H1 (cell line): ENCODE results near the gene REC8. TPM values are rescaled to one million over a fixed set of nuclear protein-coding genes. Genes with fewer than 3 reads are reported as not detected.

ENCODE experiments used
- CTCF ChIA-PET: fragments of 300-600 bp; sonication (Branson Sonifier 250); formaldehyde crosslinking; loops from one replicate; lab custom pipeline; 2021; ENCODE audit not compliant: partially characterized antibody; lab: Charles Lee
- POLR2A ChIA-PET: fragments of 300-600 bp; sonication (Branson Sonifier 250); formaldehyde crosslinking; loops from one replicate; lab custom pipeline; 2021; ENCODE audit warnings: inconsistent platforms; ENCODE audit not compliant: partially characterized antibody; lab: Charles Lee
- DNase-seq, 2 experiments: peaks; one replicate each; pipeline versions ENCODE4 v3.0.0 to v3.0.0-alpha.2; 2010 to 2022; ENCODE audit warnings: low spot score in 2 of 2, low read depth in 1 of 2, mixed read lengths in 1 of 2
- FAIRE-seq: peaks from 2 replicates; lab custom pipeline; 2011; peaks lifted over from hg19 to GRCh38; lab: Jason Lieb, UNC
- H2AFZ ChIP-seq: 2 replicates; pipeline ENCODE4 v1.8.1; 2012; ENCODE audit warnings: low read length, inconsistent platforms
- H2AK5ac ChIP-seq: 2 replicates; pipeline ENCODE4 v1.6.1; 2013; ENCODE audit warnings: low read depth, low read length
- H2BK120ac ChIP-seq: replicated peaks from 2 replicates; pipeline ENCODE3; 2013; ENCODE audit warnings: low read depth, low read length, inconsistent platforms
- H2BK12ac ChIP-seq: 2 replicates; pipeline ENCODE4 v1.6.1; 2013; ENCODE audit warnings: low read depth, low read length
- H2BK15ac ChIP-seq: 2 replicates; pipeline ENCODE4 v1.6.1; 2013; ENCODE audit warnings: low read length
- H2BK20ac ChIP-seq: 2 replicates; pipeline ENCODE4 v1.6.1; 2013; ENCODE audit warnings: low read length
- H2BK5ac ChIP-seq: 2 replicates; pipeline ENCODE4 v1.6.1; 2013; ENCODE audit warnings: low read depth, low read length
- H3K14ac ChIP-seq: 2 replicates; pipeline ENCODE4 v1.6.1; 2013; ENCODE audit warnings: inconsistent platforms; ENCODE audit not compliant: insufficient read length
- H3K18ac ChIP-seq: 2 replicates; pipeline ENCODE4 v1.6.1; 2013; ENCODE audit warnings: low read length; ENCODE audit errors: extremely low read depth
- H3K23ac ChIP-seq: 2 replicates; pipeline ENCODE4 v1.6.1; 2013; ENCODE audit warnings: inconsistent platforms; ENCODE audit not compliant: insufficient read length
- H3K23me2 ChIP-seq: 2 replicates; pipeline ENCODE4 v1.6.1; 2013; ENCODE audit warnings: low read depth, low read length
- H3K27ac ChIP-seq: 2 replicates; pipeline ENCODE4 v1.6.1; 2011; ENCODE audit warnings: low read depth, low read length, inconsistent platforms
- H3K27me3 ChIP-seq, 4 experiments: replicated peaks in 1 of 4; 1 replicate in 1 of 4; 2 replicates in 3 of 4; pipeline versions ENCODE4 v1.6.1 to v1.8.1; 2011 to 2013; ENCODE audit warnings: low read length in 3 of 4, mild to moderate bottlenecking in 3 of 4, inconsistent platforms in 2 of 4, mixed read lengths in 2 of 4, moderate library complexity in 1 of 4; ENCODE audit not compliant: control insufficient read depth in 3 of 4, insufficient read depth in 3 of 4; ENCODE audit errors: extremely low read depth in 1 of 4
- H3K36me3 ChIP-seq, 4 experiments: 2 replicates each; pipeline versions ENCODE4 v1.6.1 to v1.8.1; 2011 to 2013; ENCODE audit warnings: mild to moderate bottlenecking in 4 of 4, low read length in 3 of 4, moderate library complexity in 2 of 4, control low read depth in 1 of 4, inconsistent platforms in 1 of 4; ENCODE audit not compliant: insufficient read depth in 4 of 4, control insufficient read depth in 2 of 4
- H3K4ac ChIP-seq: replicated peaks from 2 replicates; pipeline ENCODE3; 2013; ENCODE audit warnings: low read length, low read depth, mixed read lengths, inconsistent platforms; ENCODE audit not compliant: insufficient read length
- H3K4me1 ChIP-seq, 4 experiments: replicated peaks in 1 of 4; 1 replicate in 1 of 4; 2 replicates in 3 of 4; pipeline versions ENCODE4 v1.6.1 to v1.8.1; 2011 to 2013; ENCODE audit warnings: low read length in 3 of 4, inconsistent platforms in 2 of 4, mixed read lengths in 1 of 4; ENCODE audit not compliant: insufficient read depth in 4 of 4, control insufficient read depth in 3 of 4
- H3K4me2 ChIP-seq, 2 experiments: 2 replicates each; pipeline versions ENCODE4 v1.6.1 to v1.8.1; 2011 to 2013; ENCODE audit warnings: low read depth in 2 of 2, low read length in 2 of 2, control low read depth in 1 of 2, inconsistent platforms in 1 of 2, mild to moderate bottlenecking in 1 of 2; ENCODE audit not compliant: insufficient read depth in 1 of 2
- H3K4me3 ChIP-seq, 4 experiments: fragments of 200-600, 300-600 bp in 1 of 4; sonication (generic), shearing (Covaris generic), sonication (Bioruptor Twin) in 1 of 4; 2 replicates each; pipeline versions ENCODE4 v1.5.1 to v1.8.1; 2011 to 2016; ENCODE audit warnings: low read length in 4 of 4, low read depth in 3 of 4, control low read depth in 2 of 4, inconsistent platforms in 2 of 4, mild to moderate bottlenecking in 2 of 4, mixed read lengths in 1 of 4, moderate library complexity in 1 of 4; ENCODE audit not compliant: insufficient read depth in 2 of 4; ENCODE audit errors: extremely low read depth in 1 of 4
- H3K56ac ChIP-seq: replicated peaks from 2 replicates; pipeline ENCODE3; 2013; ENCODE audit warnings: low read depth, mild to moderate bottlenecking, mixed read lengths, low read length, inconsistent platforms; ENCODE audit not compliant: insufficient read length
- H3K79me1 ChIP-seq: 2 replicates; pipeline ENCODE4 v1.6.1; 2013; ENCODE audit warnings: low read depth, low read length, control low read depth
- H3K79me2 ChIP-seq, 2 experiments: 2 replicates each; pipeline versions ENCODE4 v1.6.1 to v1.8.1; 2012 to 2013; ENCODE audit warnings: low read length in 2 of 2, mild to moderate bottlenecking in 2 of 2, inconsistent platforms in 1 of 2; ENCODE audit not compliant: insufficient read depth in 2 of 2, control insufficient read depth in 1 of 2
- H3K9ac ChIP-seq, 4 experiments: replicated peaks in 1 of 4; 1 replicate in 1 of 4; 2 replicates in 3 of 4; pipeline versions ENCODE4 v1.6.1 to v1.8.1; 2011 to 2013; ENCODE audit warnings: low read depth in 3 of 4, low read length in 3 of 4, control low read depth in 2 of 4, mild to moderate bottlenecking in 2 of 4, moderate library complexity in 2 of 4, inconsistent platforms in 1 of 4; ENCODE audit errors: extremely low read depth in 1 of 4
- H3K9me3 ChIP-seq, 2 experiments: 2 replicates each; pipeline versions ENCODE4 v1.6.1 to v1.8.1; 2012 to 2013; ENCODE audit warnings: mild to moderate bottlenecking in 2 of 2, moderate library complexity in 2 of 2, control low read depth in 1 of 2, inconsistent platforms in 1 of 2, low read depth in 1 of 2, low read length in 1 of 2, mixed read lengths in 1 of 2; ENCODE audit not compliant: insufficient read depth in 2 of 2
- H4K20me1 ChIP-seq, 2 experiments: replicated peaks in 1 of 2; 2 replicates each; pipeline versions ENCODE3 to v1.8.1; 2011 to 2013; ENCODE audit warnings: inconsistent platforms in 2 of 2, low read length in 2 of 2, mild to moderate bottlenecking in 1 of 2; ENCODE audit not compliant: insufficient read depth in 2 of 2, control insufficient read depth in 1 of 2
- H4K5ac ChIP-seq: 2 replicates; pipeline ENCODE4 v1.6.1; 2013; ENCODE audit warnings: low read length, low read depth, mixed read lengths, inconsistent platforms; ENCODE audit not compliant: insufficient read length
- H4K8ac ChIP-seq: 2 replicates; pipeline ENCODE4 v1.8.0; 2013; ENCODE audit warnings: mild to moderate bottlenecking, moderate library complexity, low read length, inconsistent platforms; ENCODE audit not compliant: insufficient read depth; ENCODE audit errors: extremely low read depth
- H4K91ac ChIP-seq: replicated peaks from 2 replicates; pipeline ENCODE3; 2013; ENCODE audit warnings: low read length, mixed read lengths, inconsistent platforms; ENCODE audit not compliant: insufficient read length
- ASH2L ChIP-seq: fragments of 200-600, 300-600 bp; sonication (generic); IDR thresholded peaks from one replicate; pipeline ENCODE4 v1.7.1; 2017; ENCODE audit warnings: low read length
- BACH1 ChIP-seq: IDR thresholded peaks from 2 replicates; pipeline ENCODE4 v1.6.1; 2012; ENCODE audit warnings: low read length, improper control_type of control experiment
- CHD2 ChIP-seq: IDR thresholded peaks from 2 replicates; pipeline ENCODE4 v1.6.1; 2012; ENCODE audit warnings: low read length, improper control_type of control experiment
- KDM4A ChIP-seq: IDR thresholded peaks from one replicate; pipeline ENCODE4 v1.7.1; 2012; ENCODE audit warnings: low read depth, mild to moderate bottlenecking, moderate library complexity, low read length, inconsistent platforms; ENCODE audit not compliant: severe bottlenecking
- PHF8 ChIP-seq: fragments of 200-600 bp; sonication (generic); conservative IDR thresholded peaks from 2 replicates; pipeline ENCODE4 v1.7.1; 2012; ENCODE audit warnings: low read depth, mild to moderate bottlenecking, inconsistent platforms, low read length, moderate library complexity
- POLR2A ChIP-seq, 2 experiments: IDR thresholded peaks; 1 replicate in 1 of 2; 2 replicates in 1 of 2; pipeline ENCODE4 v1.6.1; 2011; ENCODE audit warnings: low read depth in 2 of 2, low read length in 2 of 2, mild to moderate bottlenecking in 2 of 2; ENCODE audit errors: control extremely low read depth in 1 of 2
- POLR2AphosphoS5 ChIP-seq: IDR thresholded peaks from 2 replicates; pipeline ENCODE4 v1.6.1; 2011; ENCODE audit warnings: low read depth, low read length
- SIN3A ChIP-seq, 2 experiments: IDR thresholded peaks in 1 of 2; conservative IDR thresholded peaks in 1 of 2; 2 replicates each; pipeline ENCODE4 v1.6.1; 2011 to 2012; ENCODE audit warnings: low read length in 2 of 2, improper control_type of control experiment in 1 of 2, low read depth in 1 of 2, mild to moderate bottlenecking in 1 of 2
- SP4 ChIP-seq: IDR thresholded peaks from 2 replicates; pipeline ENCODE4 v1.6.1; 2012; ENCODE audit warnings: low read length, inconsistent platforms
- TAF1 ChIP-seq: IDR thresholded peaks from 2 replicates; pipeline ENCODE4 v1.6.1; 2011; ENCODE audit warnings: mild to moderate bottlenecking, low read depth, low read length
- YY1 ChIP-seq: IDR thresholded peaks from 2 replicates; pipeline ENCODE4 v1.6.1; 2011; ENCODE audit warnings: low read depth, mild to moderate bottlenecking, low read length
- WGBS, 2 experiments: shearing (Covaris generic) in 1 of 2; methylation state at CpG; one replicate each; pipeline versions ENCODE4 v1.1.6 to v1.1.7; 2013 to 2015; ENCODE audit warnings: low lambda C conversion rate in 2 of 2, mixed read lengths in 2 of 2, inconsistent platforms in 1 of 2, low coverage in 1 of 2, missing lambda C conversion rate in 1 of 2; ENCODE audit not compliant: insufficient replicate concordance in 2 of 2, insufficient coverage in 1 of 2, insufficient read length in 1 of 2; ENCODE audit errors: extremely low coverage in 1 of 2, missing lambda C conversion rate in 1 of 2; 5-methylcytosine and 5-hydroxymethylcytosine counted together
- polyA plus RNA-seq, 7 experiments: library from polyadenylated mRNA; depleted of rRNA in 3 of 7; stranded (reverse) in 5 of 7; unstranded in 2 of 7; fragments of >200 nt in 5 of 7; fragments of 200-250 nt in 2 of 7; gene quantifications; 1 replicate in 5 of 7; 2 replicates in 1 of 7; 4 replicates in 1 of 7; pipeline versions ENCODE4 v1.2.1 to v1.2.3, GENCODE V29; 2011 to 2013; ENCODE audit warnings: missing spikeins in 2 of 7, mixed read lengths in 2 of 7
- total RNA-seq: library from RNA; stranded (reverse); fragmentation: NEBNext Ultra II Directional; extraction: Animal tissue kit (Norgen Biotek cat#: 25700); gene quantifications from 2 replicates; pipeline ENCODE4 v1.2.1, GENCODE V29; 2021

REC8 gene
- total and polyA plus RNA-seq, 2 of the 8 experiments (the other 6 are each of a cell fraction or from before 2014, with no cell fraction given), result 9.8 to 28.5 TPM

DNA sequence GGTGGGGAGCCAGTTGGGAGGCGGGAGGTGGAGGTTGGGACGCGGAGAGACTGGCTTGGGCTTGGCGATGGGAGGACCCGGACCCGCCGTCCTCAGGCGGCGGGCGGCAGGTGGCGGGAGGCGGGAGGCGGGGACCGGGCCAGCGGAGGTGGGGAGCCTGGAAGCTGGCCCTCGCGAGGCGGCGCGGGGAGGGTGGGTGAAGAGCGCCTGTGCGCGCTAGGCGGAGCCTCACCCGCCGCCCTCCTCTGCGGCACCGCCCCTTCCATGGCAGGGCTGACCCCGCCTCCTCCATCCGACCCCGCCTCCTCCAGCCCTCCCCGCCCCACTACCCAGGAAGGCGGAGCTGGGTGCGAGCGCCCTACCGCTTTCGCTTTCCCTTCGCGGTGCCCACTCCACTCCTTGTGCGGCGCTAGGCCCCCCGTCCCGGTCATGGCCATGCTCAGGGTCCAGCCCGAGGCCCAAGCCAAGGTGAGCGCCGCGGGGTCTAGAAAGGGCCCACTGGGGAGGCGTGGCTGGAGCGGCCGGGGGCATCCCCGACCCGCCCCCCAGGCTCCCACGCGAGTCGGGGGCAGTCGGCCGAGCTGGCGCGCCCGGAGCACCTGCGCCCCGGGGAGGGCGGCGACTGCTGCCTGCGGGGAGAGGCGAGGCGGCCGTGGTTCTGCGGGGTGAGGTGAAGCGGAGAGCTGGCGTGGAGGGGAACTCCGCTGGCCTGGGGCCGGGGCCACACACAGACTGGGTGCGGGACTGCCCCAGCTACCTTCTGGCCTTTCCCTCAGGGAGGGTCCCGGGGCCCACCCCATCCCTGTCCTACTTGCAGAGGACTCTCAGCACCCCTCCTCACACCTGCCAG lies 35.8 kb upstream of the REC8 start, which contains the start of gene PSME1:
Gene PSME1 (plus strand): TSS at position 361 of the 850 bp plus-strand sequence. CDS start 69 bp downstream, at position 430.
- H3K27ac ChIP-seq, result peak within 1 kb of the TSS; percentile 14; the same call in 1 of the 2 replicates
- H3K4me2 ChIP-seq, result peak within 1 kb of the TSS; percentile 81 to 95
- H3K36me3 ChIP-seq, result peaks cover 8 to 25% (median 14%) of the 10 kb centered on the region in 4 experiments; a peak in 6 of 8 replicates
- peak within 1 kb of the TSS; percentile 79 to 100 (median 84) for H3K4me3 ChIP-seq
- DNase-seq (peak in 1 of 2 experiments; percentile 94), FAIRE-seq (no peak)
- 2% methylated on average over 40 of the region's 75 CpGs; no CpG with 5 or more reads in 1 of the 2 experiments for WGBS, 2 experiments
- H4K5ac ChIP-seq, result peak within 1 kb of the TSS; percentile 34
- peak within 1 kb of the TSS; percentile 71 for H3K56ac ChIP-seq
- peak within 1 kb of the TSS; percentile 64 for H4K8ac ChIP-seq
- H3K18ac ChIP-seq, result peak within 1 kb of the TSS; percentile 17
- no peaks in the 10 kb centered on the region for H3K27me3 ChIP-seq
- H2AFZ ChIP-seq, result peak within 1 kb of the TSS; percentile 94
- H4K20me1 ChIP-seq, result peaks cover 0 to 1% of the 10 kb centered on the region in 2 experiments
- H3K4me1 ChIP-seq, result peaks cover 0 to 10% (median 6%) of the 10 kb centered on the region in 4 experiments; a peak in 5 of 7 replicates
- H3K14ac ChIP-seq, result no peak within 1 kb of the TSS
- ChIA-PET CTCF (interaction anchor here (0.6 to 1.7 kb wide), 8 partner anchors 11 to 77 kb away, joined by 3 to 7 read pairs (median 4); partner anchors contain the start of genes DCAF11, IRF9, NRL and PSME2), POLR2A (interaction anchor here (0.8 to 10.5 kb wide), 17 partner anchors 9 to 135 kb away, joined by 3 to 118 read pairs (median 7); partner anchors contain the start of genes CHMP4A, DCAF11, IRF9 and NRL)
- no peaks in the 10 kb centered on the region for H3K9me3 ChIP-seq
- H2BK20ac ChIP-seq, result no peak within 1 kb of the TSS
- H3K4ac ChIP-seq, result no peak within 1 kb of the TSS
- peak within 1 kb of the TSS; percentile 90; the same call in 1 of the 2 replicates for H2BK5ac ChIP-seq
- H2BK120ac ChIP-seq, result no peak within 1 kb of the TSS
- H4K91ac ChIP-seq, result no peak within 1 kb of the TSS
- no peak within 1 kb of the TSS for H2AK5ac ChIP-seq
- peak within 1 kb of the TSS; percentile 42 to 89 (median 60); a peak in 6 of 7 replicates for H3K9ac ChIP-seq
- H3K79me2 ChIP-seq, result peaks cover 0 to 12% of the 10 kb centered on the region in 2 experiments; a peak in 2 of 4 replicates
- H2BK12ac ChIP-seq, result no peak within 1 kb of the TSS; the same call in 1 of the 2 replicates
- H3K79me1 ChIP-seq, result peaks cover 4% of the 10 kb centered on the region; the same call in 1 of the 2 replicates
- no peak within 1 kb of the TSS for H3K23ac ChIP-seq
- H2BK15ac ChIP-seq, result peak within 1 kb of the TSS; percentile 4; the same call in 1 of the 2 replicates
- peaks cover 8% of the 10 kb centered on the region; the same call in 1 of the 2 replicates for H3K23me2 ChIP-seq
- 0 out of 2 replicates have a peak, but pooled peaks have one; percentile 23 for TF ChIP-seq SP4
- TF ChIP-seq ASH2L, result peak; percentile 36
- TF ChIP-seq POLR2A (IDR thresholded peaks at IDR 0.05; ENCODE audit: control extremely low read depth in 1 of 2, low read depth in 2 of 2, low read length in 2 of 2), result peak; percentile 37 to 38; a peak in 1 of 3 replicates
- TF ChIP-seq CHD2, result peak; percentile 34; the same call in 1 of the 2 replicates
- TF ChIP-seq POLR2AphosphoS5, result peak; percentile 34; the same call in 1 of the 2 replicates
- TF ChIP-seq SIN3A (conservative IDR thresholded peaks at IDR 0.05 in 1 of 2, IDR thresholded peaks at IDR 0.05 in 1 of 2; ENCODE audit: low read depth in 1 of 2, low read length in 2 of 2), result peak in 1 of 2 experiments; percentile 22; a peak in 1 of 4 replicates
- peak; percentile 70 for TF ChIP-seq KDM4A
- TF ChIP-seq PHF8, result peak; percentile 44; the same call in 1 of the 2 replicates
- TF ChIP-seq BACH1, result peak; percentile 15
- TF ChIP-seq YY1, result no peak
- TF ChIP-seq TAF1, result 0 out of 2 replicates have a peak, but pooled peaks have one; percentile 12
